Hair follicular keratinocyte (primary cell): ENCODE measurements around the gene POLR2C. TPM values are rescaled to one million over a fixed set of nuclear protein-coding genes. Genes with fewer than 3 reads are reported as not detected.

Experiments
- total RNA-seq: library from RNA; depleted of rRNA; stranded (reverse); fragments of >200 nt; gene quantifications from 2 replicates; pipeline ENCODE4 v1.2.3, GENCODE V29; 2015

The POLR2C gene
- total RNA-seq, result 116 and 128 TPM in 2 replicates

DNA sequence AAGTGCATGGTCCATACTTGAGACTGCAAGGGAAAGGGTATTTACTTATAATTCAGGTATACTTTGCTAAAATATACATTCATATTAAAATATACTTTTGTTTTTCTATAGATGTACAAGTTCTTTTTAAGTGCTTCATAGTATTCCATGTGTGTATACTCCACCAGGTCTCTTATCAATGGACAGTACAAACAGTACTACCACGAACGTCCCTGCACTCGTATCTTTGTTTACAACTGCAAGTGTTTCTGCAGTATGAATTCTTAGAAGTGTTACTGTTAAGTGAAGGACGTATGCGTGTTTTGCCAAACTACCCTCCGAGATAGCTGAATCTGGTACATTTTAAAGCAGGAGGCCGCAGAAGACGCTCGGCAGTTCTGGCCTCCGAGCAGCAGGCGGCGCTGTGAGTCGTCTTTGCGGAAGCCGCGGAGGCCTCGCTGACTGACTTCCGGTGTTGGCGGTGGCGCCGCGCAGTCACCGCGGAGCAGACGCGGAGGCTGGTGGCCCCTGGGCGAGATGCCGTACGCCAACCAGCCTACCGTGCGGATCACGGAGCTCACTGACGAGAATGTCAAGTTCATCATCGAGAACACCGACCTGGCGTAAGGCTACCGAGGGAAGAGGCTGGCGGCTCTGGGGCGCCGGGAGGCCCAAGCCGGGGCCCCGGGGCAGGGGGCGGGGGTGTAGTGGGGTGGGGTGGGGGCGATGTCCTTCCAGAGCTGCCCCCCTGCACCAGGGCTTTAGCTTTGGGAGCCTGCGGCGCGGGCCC lies at the start of gene POLR2C:
TSS of gene POLR2C (plus strand) at position 471 of the 769 bp plus-strand sequence. CDS start at position 517, 46 bp downstream.

DNA sequence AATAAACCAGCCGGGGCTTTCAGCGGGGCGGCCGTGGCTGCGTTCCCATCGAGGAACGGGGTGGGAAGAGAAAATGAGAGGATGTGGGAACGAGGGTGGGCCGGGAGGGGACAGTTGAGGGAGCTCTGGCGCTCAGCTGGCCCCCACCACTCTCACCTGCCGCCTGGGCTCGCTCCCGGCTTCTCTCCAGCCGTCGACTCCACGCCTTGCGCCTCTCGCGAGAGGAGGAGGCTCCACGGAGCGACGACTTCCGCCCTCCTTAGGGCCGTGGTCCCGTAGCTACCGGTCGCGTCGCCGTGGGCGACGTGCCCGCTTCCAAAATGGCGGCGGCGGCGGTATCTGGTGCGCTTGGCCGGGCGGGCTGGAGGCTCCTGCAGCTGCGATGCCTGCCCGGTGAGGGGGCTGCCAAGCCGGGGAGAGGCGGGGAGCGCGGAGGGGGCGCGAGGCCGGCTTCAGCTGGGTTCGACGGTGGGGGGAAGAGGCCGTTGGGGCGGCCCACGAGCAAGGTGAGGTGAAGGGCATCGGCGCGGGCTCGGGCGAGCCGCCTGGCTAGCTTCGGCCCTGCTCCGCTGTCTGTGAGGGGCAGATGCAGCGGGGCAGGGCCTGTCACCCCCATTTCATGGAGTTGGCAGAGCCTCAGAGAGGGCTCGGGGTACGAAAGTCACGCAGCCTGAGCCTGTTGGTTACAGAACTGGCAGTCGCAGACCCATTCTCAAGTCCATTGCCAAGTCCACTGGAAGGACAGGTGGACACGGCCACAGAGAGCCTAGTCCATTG lies 15.1 kb upstream of the POLR2C start, which contains the start of the genes CIAPIN1 and COQ9:
TSS of gene CIAPIN1 (minus strand) at position 200 of the 777 bp plus-strand sequence. CDS start 6,457 bp downstream, outside the sequence.
TSS of gene COQ9 (plus strand) at position 294 of the 777 bp plus-strand sequence. CDS start at position 321, 27 bp downstream.

DNA sequence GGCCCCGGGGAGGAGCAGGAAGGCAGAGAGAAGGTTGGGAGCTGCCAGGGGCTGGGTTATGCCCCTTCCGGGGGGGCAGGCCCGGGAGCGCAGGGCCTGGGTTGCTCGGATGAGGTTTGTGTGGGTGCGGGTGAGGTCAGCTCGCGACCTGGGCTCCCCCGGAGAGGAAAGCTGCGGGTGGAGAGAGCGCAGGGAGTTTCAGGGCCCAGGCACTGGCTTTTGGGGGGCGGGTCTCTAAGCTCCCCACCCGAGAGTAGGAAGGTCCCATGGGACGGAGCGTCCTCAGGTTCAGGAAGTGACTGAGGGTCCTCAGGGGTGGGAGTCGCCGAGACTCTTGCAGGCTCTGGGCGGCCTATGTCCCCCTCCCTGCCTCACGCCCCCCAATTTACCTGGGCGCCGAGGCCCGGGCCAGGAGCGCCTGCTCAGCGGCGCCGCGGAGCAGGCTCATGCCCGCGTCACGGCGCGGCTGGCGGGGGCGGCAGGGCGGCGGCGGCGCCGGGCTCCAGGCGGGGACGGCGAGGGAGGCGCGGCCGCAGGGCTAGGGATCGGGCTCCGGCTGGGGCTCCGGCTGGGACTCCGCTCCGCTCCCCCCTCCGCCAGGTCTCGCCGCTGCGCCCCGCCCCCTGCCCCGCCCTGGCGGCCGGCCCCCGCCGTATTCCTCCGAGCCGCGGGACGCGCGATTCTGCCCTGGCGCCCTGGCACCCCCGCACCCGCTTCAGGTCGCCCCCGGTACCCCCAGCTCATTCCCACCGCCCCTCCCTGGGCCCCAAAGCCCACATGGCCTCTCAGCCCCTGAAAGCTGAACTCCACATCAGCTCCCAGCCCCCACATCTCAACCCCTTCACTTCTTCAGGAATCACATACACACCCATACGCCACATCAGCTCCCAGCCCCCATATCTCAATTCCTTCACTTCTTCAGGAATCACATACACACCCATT lies 23.7 kb downstream of the POLR2C start, which contains the start of gene DOK4:
TSS of gene DOK4 (minus strand) at position 578 of the 942 bp plus-strand sequence. CDS start 6,986 bp downstream, outside the sequence.

Other genes starting within 250 kb of the POLR2C start
- 86.9 and 103 TPM in 2 replicates for gene ARL2BP, start 217.4 kb upstream of the POLR2C start, total RNA-seq
- 9.0 and 12.4 TPM in 2 replicates for gene PLLP, start 178.0 kb upstream of the POLR2C start, total RNA-seq
- not detected in 2 replicates for gene CCL22, start 103.9 kb upstream of the POLR2C start, total RNA-seq
- gene CX3CL1, start 90.2 kb upstream of the POLR2C start, total RNA-seq, result 4.2 and 8.4 TPM in 2 replicates
- gene CCL17, start 57.9 kb upstream of the POLR2C start, total RNA-seq, result not detected in 2 replicates
- gene CIAPIN1, start 15.3 kb upstream of the POLR2C start, total RNA-seq, result 36.0 and 64.3 TPM in 2 replicates
- 35.9 and 38.7 TPM in 2 replicates for gene COQ9, start 15.2 kb upstream of the POLR2C start, total RNA-seq
- 17.2 and 26.8 TPM in 2 replicates for gene DOK4, start 23.8 kb downstream of the POLR2C start, total RNA-seq
- 6.9 and 14.1 TPM in 2 replicates for gene CCDC102A, start 73.9 kb downstream of the POLR2C start, total RNA-seq
- gene ADGRG5, start 80.0 kb downstream of the POLR2C start, total RNA-seq, result not detected in 2 replicates
- 57.7 and 83.5 TPM in 2 replicates for gene ADGRG1, start 166.0 kb downstream of the POLR2C start, total RNA-seq
- not detected in 2 replicates for gene ADGRG3, start 205.6 kb downstream of the POLR2C start, total RNA-seq
- gene DRC7, start 232.1 kb downstream of the POLR2C start, total RNA-seq, result not detected in 2 replicates